Measurements from ENCODE around the gene KIAA1549. TPM values are rescaled to one million over a fixed set of nuclear protein-coding genes. Genes with fewer than 3 reads are reported as not detected.

KIAA1549 gene
- total RNA-seq, 1 donor from 2014 or later: 1.3 TPM

- Mint-ChIP-seq H3K27ac (no peak overlapping the region), H3K4me3 (ENCODE audit: low read depth) (no peak overlapping the region), H3K36me3 (ENCODE audit: low read depth) (peaks cover 3% of the 10 kb centered on the region), H3K27me3 (ENCODE audit: low read depth) (no peaks in the 10 kb centered on the region), H3K4me1 (ENCODE audit: low read depth) (peaks cover 39% of the 10 kb centered on the region), H3K9me3 (no peaks in the 10 kb centered on the region)
- DNase-seq (ENCODE audit: low spot score): no peak
- intact Hi-C loops (cut with micrococcal nuclease): loop anchor here (5.0 kb wide), 4 partner anchors 168 to 877 kb away; partner anchors contain the start of gene CREB3L2
Measured at GRCh38 chr7:138879356-138879755, 101.8 kb downstream of the KIAA1549 start.

DNA sequence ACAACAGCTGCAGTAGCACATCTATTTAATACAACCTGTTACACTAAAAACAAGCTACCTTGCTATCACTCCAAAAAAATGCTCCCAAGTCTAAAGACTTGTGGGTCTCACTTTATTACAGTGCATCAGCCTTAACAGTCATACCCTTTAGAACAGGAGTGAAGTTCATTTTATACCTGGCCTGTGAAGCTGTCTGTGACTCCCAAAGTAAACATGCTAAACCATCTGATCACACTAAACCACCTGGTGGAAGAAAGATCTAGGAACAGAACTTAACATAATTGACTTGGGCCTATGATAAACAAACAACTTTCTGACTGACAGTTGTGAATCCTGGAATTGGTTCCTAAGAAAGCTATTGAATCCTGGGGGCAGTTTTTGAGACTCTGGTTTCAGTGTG, 102.3 kb downstream of the KIAA1549 start:
- no peak for DNase-seq (ENCODE audit: low spot score)
- Mint-ChIP-seq H3K27ac (no peak overlapping the region), H3K27me3 (ENCODE audit: low read depth) (no peaks in the 10 kb centered on the region), H3K36me3 (ENCODE audit: low read depth) (peaks cover 3% of the 10 kb centered on the region), H3K9me3 (no peaks in the 10 kb centered on the region), H3K4me3 (ENCODE audit: low read depth) (no peak overlapping the region), H3K4me1 (ENCODE audit: low read depth) (peaks cover 41% of the 10 kb centered on the region)
- intact Hi-C loops (cut with micrococcal nuclease): loop anchor here (5.0 kb wide), 4 partner anchors 168 to 877 kb away; partner anchors contain the start of gene CREB3L2

DNA sequence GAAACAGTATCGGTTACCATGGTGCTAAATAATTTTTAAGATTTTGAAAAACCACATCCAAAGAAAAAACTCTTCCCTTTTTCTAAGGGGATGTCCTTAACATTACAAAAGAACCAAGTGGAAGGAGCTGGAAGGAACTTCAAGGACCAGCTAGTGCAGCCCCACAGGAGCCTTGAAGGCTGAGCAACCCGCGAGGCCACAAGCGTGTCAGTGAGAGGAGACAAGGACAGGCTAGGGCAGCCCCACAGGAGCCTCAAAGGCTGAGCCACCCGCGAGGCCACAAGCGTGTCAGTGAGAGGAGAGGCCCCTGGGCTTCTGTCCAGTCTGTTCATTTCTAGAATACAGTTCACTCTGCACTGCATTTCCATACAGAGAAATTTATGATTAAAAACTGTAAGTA, 103.1 kb downstream of the KIAA1549 start:
- Mint-ChIP-seq H3K4me1 (ENCODE audit: low read depth) (peaks cover 41% of the 10 kb centered on the region), H3K27me3 (ENCODE audit: low read depth) (peaks cover under 1% of the 10 kb centered on the region), H3K4me3 (ENCODE audit: low read depth) (no peak overlapping the region), H3K36me3 (ENCODE audit: low read depth) (peaks cover 3% of the 10 kb centered on the region), H3K27ac (no peak overlapping the region), H3K9me3 (no peaks in the 10 kb centered on the region)
- DNase-seq (ENCODE audit: low spot score): no peak
- intact Hi-C loops (cut with micrococcal nuclease): loop anchor here (5.0 kb wide), 4 partner anchors 169 to 876 kb away; partner anchors contain the start of gene CREB3L2

GRCh38 chr7:138876326-138876725, 104.9 kb downstream of the KIAA1549 start:
- Mint-ChIP-seq H3K9me3 (no peaks in the 10 kb centered on the region), H3K4me3 (ENCODE audit: low read depth) (no peak overlapping the region), H3K36me3 (ENCODE audit: low read depth) (no peaks in the 10 kb centered on the region), H3K27ac (no peak overlapping the region), H3K27me3 (ENCODE audit: low read depth) (peaks cover 2% of the 10 kb centered on the region), H3K4me1 (ENCODE audit: low read depth) (peaks cover 28% of the 10 kb centered on the region)
- DNase-seq (ENCODE audit: low spot score): no peak
- intact Hi-C loops (cut with micrococcal nuclease): loop anchor here (1.0 to 5.0 kb wide), 7 partner anchors 62 to 874 kb away; partner anchors contain the start of genes CREB3L2 and FMC1

DNA sequence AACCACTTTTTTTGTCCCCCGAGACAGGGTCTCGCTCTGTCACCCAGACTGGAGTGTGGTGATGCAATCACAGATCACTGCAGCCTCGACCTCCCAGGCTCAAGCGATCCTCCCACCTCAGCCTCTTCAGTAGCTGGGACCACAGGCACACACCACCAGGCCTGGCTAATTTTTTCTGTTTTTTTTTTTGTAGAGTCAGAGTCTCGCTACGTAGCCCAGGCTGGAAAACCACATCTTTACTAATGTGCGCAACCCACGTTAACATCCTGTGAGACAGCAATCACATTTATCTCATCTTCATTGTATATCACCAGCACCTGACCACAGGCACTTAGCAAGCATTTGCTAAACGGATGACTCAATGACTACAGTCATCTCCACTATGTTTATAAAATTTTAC, 105.4 kb downstream of the KIAA1549 start:
- peaks cover 2% of the 10 kb centered on the region for H3K27me3 Mint-ChIP-seq (ENCODE audit: low read depth)
- peaks cover 28% of the 10 kb centered on the region for H3K4me1 Mint-ChIP-seq (ENCODE audit: low read depth)
- H3K4me3 Mint-ChIP-seq (ENCODE audit: low read depth): no peak overlapping the region
- no peaks in the 10 kb centered on the region for H3K36me3 Mint-ChIP-seq (ENCODE audit: low read depth)
- DNase-seq (ENCODE audit: low spot score): peak; percentile 75
- peak overlapping the region; percentile 52 for H3K27ac Mint-ChIP-seq
- intact Hi-C loops (cut with micrococcal nuclease): loop anchor here (1.0 to 5.0 kb wide), 8 partner anchors 61 to 873 kb away; partner anchors contain the start of genes CREB3L2, FMC1 and TRIM24
- no peaks in the 10 kb centered on the region for H3K9me3 Mint-ChIP-seq

DNA sequence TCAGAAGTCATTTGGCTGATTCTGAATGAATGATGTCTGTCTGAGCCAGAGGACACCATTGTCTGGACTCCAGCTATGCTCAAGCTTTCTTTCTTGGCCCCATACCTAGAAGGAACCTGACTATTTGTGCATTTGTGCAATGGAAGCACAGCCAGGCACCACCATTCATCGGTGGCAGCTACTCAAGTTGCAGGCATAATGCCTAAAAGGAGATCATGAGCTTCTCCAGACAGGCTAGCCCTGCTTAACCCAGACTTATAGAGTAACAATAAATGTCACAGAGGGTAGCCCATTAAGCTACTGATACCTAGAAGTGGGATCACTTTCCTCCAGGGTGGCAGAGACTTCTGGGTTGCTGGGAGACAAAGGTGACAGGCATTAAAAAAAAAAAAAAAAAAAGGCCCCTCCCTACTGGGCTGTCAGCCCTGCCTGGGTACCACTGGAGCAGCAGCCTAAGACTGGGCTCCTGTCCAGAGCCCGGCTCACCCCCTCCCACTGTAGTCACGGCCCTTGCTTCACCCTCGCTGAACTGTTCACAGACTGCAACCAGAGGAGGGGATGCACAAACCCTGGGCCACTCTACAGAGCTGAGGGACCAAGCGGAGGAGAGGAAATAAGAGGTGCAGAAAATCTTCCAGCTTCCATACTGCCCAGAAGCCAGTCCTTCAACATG, 107.8 kb downstream of the KIAA1549 start:
- no peaks in the 10 kb centered on the region for H3K9me3 Mint-ChIP-seq
- peaks cover 2% of the 10 kb centered on the region for H3K27me3 Mint-ChIP-seq (ENCODE audit: low read depth)
- H3K4me1 Mint-ChIP-seq (ENCODE audit: low read depth): peaks cover 23% of the 10 kb centered on the region
- no peak for DNase-seq (ENCODE audit: low spot score)
- intact Hi-C loops (cut with micrococcal nuclease): no loop called here
- no peak overlapping the region for H3K4me3 Mint-ChIP-seq (ENCODE audit: low read depth)
- no peaks in the 10 kb centered on the region for H3K36me3 Mint-ChIP-seq (ENCODE audit: low read depth)
- H3K27ac Mint-ChIP-seq: no peak overlapping the region

DNA sequence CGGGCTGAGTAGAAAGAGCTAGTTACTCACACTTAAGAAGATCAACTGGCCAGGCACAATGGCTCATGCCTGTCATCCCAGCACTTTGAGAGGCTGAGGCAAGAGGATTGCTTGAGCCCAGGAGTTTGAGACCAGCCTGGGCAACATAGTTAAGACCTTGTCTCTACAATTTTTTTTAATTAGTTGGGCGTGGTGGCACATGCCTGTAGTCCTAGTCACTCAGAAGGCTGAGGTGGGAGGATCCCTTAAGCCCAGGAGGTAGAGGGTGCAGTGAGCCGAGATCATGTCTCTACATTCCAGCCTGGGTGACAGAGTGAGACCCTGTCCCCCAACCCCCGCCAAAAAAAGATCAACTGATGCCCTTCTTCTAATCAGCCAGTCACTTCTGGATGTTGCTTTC, 108.6 kb downstream of the KIAA1549 start:
- peaks cover 2% of the 10 kb centered on the region for H3K27me3 Mint-ChIP-seq (ENCODE audit: low read depth)
- H3K27ac Mint-ChIP-seq: no peak overlapping the region
- no peaks in the 10 kb centered on the region for H3K9me3 Mint-ChIP-seq
- intact Hi-C loops (cut with micrococcal nuclease): no loop called here
- peaks cover 23% of the 10 kb centered on the region for H3K4me1 Mint-ChIP-seq (ENCODE audit: low read depth)
- H3K36me3 Mint-ChIP-seq (ENCODE audit: low read depth): no peaks in the 10 kb centered on the region
- no peak overlapping the region for H3K4me3 Mint-ChIP-seq (ENCODE audit: low read depth)
- no peak for DNase-seq (ENCODE audit: low spot score)

DNA sequence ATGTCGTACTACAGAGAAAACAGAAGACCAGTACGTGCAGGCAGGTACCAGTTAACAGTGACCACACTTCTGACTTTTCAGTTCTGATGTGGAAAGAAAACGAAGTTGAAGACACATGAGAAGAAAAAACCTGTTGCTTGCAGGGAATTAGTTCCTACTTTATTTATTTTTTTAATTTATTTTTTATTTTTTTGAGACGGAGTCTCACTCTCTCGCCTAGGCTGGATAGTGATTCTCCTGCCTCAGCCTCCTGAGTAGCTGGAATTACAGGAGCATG, 109.4 kb downstream of the KIAA1549 start:
- no peak for DNase-seq (ENCODE audit: low spot score)
- Mint-ChIP-seq H3K36me3 (ENCODE audit: low read depth) (no peaks in the 10 kb centered on the region), H3K4me3 (ENCODE audit: low read depth) (no peak overlapping the region), H3K9me3 (no peaks in the 10 kb centered on the region), H3K4me1 (ENCODE audit: low read depth) (peaks cover 21% of the 10 kb centered on the region), H3K27ac (no peak overlapping the region), H3K27me3 (ENCODE audit: low read depth) (peaks cover 2% of the 10 kb centered on the region)
- intact Hi-C loops (cut with micrococcal nuclease): no loop called here

GRCh38 chr7:138871065-138871813, 110.0 kb downstream of the KIAA1549 start:
- H3K4me1 Mint-ChIP-seq (ENCODE audit: low read depth): peaks cover 16% of the 10 kb centered on the region
- intact Hi-C loops (cut with micrococcal nuclease): no loop called here
- H3K9me3 Mint-ChIP-seq: no peaks in the 10 kb centered on the region
- no peak for DNase-seq (ENCODE audit: low spot score)
- peaks cover 2% of the 10 kb centered on the region for H3K27me3 Mint-ChIP-seq (ENCODE audit: low read depth)
- no peaks in the 10 kb centered on the region for H3K36me3 Mint-ChIP-seq (ENCODE audit: low read depth)
- no peak overlapping the region for H3K27ac Mint-ChIP-seq
- H3K4me3 Mint-ChIP-seq (ENCODE audit: low read depth): no peak overlapping the region

GRCh38 chr7:138869353-138869752, 111.8 kb downstream of the KIAA1549 start:
- Mint-ChIP-seq H3K27ac (no peak overlapping the region), H3K9me3 (no peaks in the 10 kb centered on the region), H3K4me3 (ENCODE audit: low read depth) (no peak overlapping the region), H3K27me3 (ENCODE audit: low read depth) (peaks cover 2% of the 10 kb centered on the region), H3K36me3 (ENCODE audit: low read depth) (no peaks in the 10 kb centered on the region), H3K4me1 (ENCODE audit: low read depth) (peaks cover 10% of the 10 kb centered on the region)
- DNase-seq (ENCODE audit: low spot score): no peak
- intact Hi-C loops (cut with micrococcal nuclease): no loop called here

- DNase-seq (ENCODE audit: low spot score): no peak
- Mint-ChIP-seq H3K27ac (no peak overlapping the region), H3K4me1 (ENCODE audit: low read depth) (peaks cover 8% of the 10 kb centered on the region), H3K36me3 (ENCODE audit: low read depth) (no peaks in the 10 kb centered on the region), H3K9me3 (no peaks in the 10 kb centered on the region), H3K27me3 (ENCODE audit: low read depth) (peaks cover 2% of the 10 kb centered on the region), H3K4me3 (ENCODE audit: low read depth) (no peak overlapping the region)
- intact Hi-C loops (cut with micrococcal nuclease): no loop called here
Measured at GRCh38 chr7:138868711-138869110, 112.5 kb downstream of the KIAA1549 start.

DNA sequence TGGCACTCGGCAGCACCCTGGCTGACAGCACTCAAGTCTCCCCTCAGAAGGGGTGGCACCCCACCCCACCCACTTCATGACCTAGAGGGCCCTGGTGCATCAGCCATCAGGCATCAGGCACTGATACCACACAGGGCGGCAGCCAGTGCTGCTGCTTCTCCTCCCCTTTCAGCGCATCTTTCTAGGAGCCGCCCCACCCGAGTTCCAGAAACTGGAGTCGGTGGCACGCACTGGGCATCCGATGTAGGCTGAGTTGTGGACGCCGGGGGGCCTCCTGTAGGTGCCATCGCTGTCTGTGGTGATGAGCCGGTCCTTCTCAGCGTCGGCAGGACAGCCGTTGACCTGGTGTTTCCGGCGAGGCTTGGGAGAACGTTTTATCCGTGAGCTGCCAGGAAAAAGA, 113.4 kb downstream of the KIAA1549 start:
- H3K27ac Mint-ChIP-seq: no peak overlapping the region
- H3K36me3 Mint-ChIP-seq (ENCODE audit: low read depth): no peaks in the 10 kb centered on the region
- no peaks in the 10 kb centered on the region for H3K27me3 Mint-ChIP-seq (ENCODE audit: low read depth)
- H3K4me3 Mint-ChIP-seq (ENCODE audit: low read depth): no peak overlapping the region
- no peaks in the 10 kb centered on the region for H3K9me3 Mint-ChIP-seq
- intact Hi-C loops (cut with micrococcal nuclease): no loop called here
- peaks cover 8% of the 10 kb centered on the region for H3K4me1 Mint-ChIP-seq (ENCODE audit: low read depth)
- DNase-seq (ENCODE audit: low spot score): no peak

- Mint-ChIP-seq H3K27ac (no peak overlapping the region), H3K9me3 (no peaks in the 10 kb centered on the region), H3K36me3 (ENCODE audit: low read depth) (no peaks in the 10 kb centered on the region), H3K4me1 (ENCODE audit: low read depth) (peaks cover 8% of the 10 kb centered on the region), H3K27me3 (ENCODE audit: low read depth) (no peaks in the 10 kb centered on the region), H3K4me3 (ENCODE audit: low read depth) (no peak overlapping the region)
- no peak for DNase-seq (ENCODE audit: low spot score)
- intact Hi-C loops (cut with micrococcal nuclease): loop anchor here (1.0 kb wide), 2 partner anchors 128 to 705 kb away; no protein-coding TSS in a partner anchor
Measured at GRCh38 chr7:138866353-138866752, 114.8 kb downstream of the KIAA1549 start.
